ENCODE results near the gene DUOX1.

The DUOX1 gene

DNA sequence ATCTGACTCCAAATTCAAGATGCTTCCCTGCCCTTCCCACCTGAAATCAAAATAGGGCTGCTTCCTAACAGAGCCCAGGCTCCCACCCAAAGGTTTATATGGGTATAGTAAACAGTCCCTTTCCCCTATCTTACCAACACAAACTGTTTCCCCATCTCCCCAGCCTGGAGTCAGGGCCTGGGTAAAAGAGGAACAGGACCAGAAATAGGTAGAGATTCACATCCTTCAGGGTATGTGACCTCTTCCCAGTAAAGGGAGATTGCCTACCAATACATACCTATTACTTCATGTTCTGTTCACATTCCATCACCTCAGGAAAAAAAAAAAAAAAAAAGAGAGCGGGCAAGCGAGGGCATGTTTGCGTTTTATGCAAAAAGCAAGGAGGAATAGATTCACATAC is 67.7 kb downstream of the DUOX1 start:
- DNase-seq: peak in 2 of 4 experiments; percentile 15 to 27

- peak; percentile 94 to 99 (median 98) for DNase-seq
These were observed 68.7 kb downstream of the DUOX1 start for GRCh38 chr15:45198337-45199135.

DNA sequence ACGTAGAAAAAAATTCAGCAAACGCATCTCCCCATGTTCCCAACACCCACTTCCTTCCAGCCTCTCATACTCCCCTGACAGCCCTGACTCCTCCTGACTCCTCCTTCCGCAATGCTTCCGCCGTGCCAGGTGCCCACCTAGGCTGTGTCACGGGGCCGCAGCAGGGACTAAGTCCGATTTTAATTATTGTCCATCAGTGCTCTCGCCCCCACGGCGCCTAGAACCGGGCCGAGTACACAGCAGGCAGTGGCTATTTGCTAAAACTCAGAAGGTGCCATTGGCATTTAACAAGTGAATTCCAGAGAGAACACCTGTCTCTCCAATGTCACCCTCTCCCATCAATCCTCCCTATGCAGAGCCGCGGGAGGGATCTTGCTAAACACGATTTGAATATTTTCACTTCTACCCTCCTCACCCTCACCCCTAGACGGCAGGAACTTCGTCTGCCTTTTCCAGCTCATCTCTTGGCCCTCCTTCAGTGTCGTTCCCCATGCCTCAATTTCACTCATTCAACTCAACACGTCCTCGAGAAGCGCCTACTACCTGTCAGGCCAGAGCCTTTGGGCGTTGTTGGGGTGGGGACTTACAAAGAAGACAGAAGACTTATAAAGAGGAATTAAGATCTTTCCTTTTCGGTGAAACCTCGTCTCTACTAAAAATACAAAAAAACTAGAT is 69.5 kb downstream of the DUOX1 start:
- peak in 3 of 4 experiments; percentile 17 to 29 (median 23) for DNase-seq

DNA sequence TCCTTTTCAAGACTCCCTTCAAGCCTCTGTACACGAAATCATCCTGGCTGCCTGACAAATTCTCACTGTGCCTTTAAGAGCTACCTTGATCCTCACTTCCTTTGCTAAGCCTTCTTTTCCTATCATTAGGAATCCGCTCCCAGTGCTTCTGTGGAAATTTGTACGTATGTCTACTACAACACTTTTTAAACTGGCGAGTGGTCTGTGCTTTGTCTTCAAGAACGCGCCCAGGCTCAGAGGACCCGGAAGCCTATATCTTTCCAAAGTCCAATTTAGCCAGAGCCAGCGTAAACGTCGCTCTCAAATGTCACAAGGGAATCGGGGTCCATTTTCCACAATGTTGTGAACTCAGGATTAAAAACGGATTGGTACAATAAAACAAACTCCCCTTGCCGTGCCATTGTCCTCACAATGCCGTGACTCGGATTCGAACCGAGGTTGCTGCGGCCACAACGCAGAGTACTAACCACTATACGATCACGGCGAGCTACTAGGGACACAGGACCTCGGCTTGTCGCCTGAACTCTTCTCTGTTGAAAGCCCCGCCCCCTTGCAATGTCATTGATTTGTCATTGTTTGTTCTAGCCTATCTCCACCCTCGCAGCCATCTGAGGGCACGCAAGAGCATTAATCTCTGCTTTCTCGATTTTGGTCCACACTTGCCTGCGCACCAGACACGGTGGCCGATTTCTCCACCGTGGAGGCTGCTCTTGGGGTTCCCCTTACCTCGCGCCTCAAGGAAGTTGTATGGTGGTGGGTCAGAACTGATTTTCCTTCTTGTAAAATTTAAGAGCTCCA is 70.4 kb downstream of the DUOX1 start:
- peak; percentile 93 to 99 (median 96) for DNase-seq

- DNase-seq: peak; percentile 82 to 87 (median 85)
These were observed 71.2 kb downstream of the DUOX1 start for GRCh38 chr15:45200799-45201556.

- DNase-seq: no peak
These were observed 71.7 kb downstream of the DUOX1 start for GRCh38 chr15:45201557-45201859.

- no peak for DNase-seq
These were observed 72.1 kb downstream of the DUOX1 start for GRCh38 chr15:45201869-45202268.

DNA sequence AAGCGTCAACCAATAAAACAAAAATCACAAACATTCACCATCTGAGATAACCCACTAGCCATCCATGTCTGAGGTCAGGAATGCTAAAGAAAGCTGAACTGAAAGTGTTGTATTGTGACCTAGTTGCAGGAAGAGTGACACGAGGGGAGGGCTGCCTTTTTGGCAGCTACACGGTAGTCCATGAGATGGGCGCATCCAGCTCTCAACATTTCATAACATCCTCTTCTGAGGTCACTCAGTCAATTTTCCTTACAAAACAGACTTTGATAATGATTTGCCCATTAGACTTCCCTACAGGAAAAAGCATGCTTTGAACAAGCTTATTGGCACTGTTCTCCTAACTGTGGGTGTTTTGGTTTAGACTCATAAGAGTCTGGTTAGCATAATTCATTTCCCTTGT is 73.4 kb downstream of the DUOX1 start:
- DNase-seq: peak; percentile 64 to 80 (median 67)

- peak; percentile 69 to 83 (median 77) for DNase-seq
These were observed 75.4 kb downstream of the DUOX1 start for GRCh38 chr15:45205192-45205591.

GRCh38 chr15:45212493-45212892 is 82.7 kb downstream of the DUOX1 start:
- DNase-seq: no peak

Measured in suppressor macrophage (primary cell).